ENCODE measurements around the gene TRMT11. TPM values are rescaled to one million over a fixed set of nuclear protein-coding genes. Genes with fewer than 3 reads are reported as not detected.
"Not testable (repeated sequence)": the region's sequence is repeated elsewhere in the genome, so short reads cannot be mapped to it uniquely, and the experiment has no call there.

TRMT11 gene
- total RNA-seq, 1 experiment from 2014 or later: 140 TPM

- no peaks in the 10 kb centered on the region for H3K27me3 ChIP-seq (ENCODE audit: low read length)
- 0 out of 2 replicates have a peak, but pooled peaks cover 4% of the 10 kb centered on the region for H3K79me2 ChIP-seq (ENCODE audit: low read length)
- no peak overlapping the region for H3K27ac ChIP-seq (ENCODE audit: low read length)
- H3K9ac ChIP-seq (ENCODE audit: low read length): no peak overlapping the region
- no peaks in the 10 kb centered on the region for H3K9me3 ChIP-seq (ENCODE audit: low read length)
- H3K9me2 ChIP-seq (replicated peaks; ENCODE audit: insufficient read depth, low read length): no peaks in the 10 kb centered on the region
- H3K4me2 ChIP-seq (ENCODE audit: low read depth, low read length, poor library complexity, severe bottlenecking): no peak overlapping the region
- no peak overlapping the region for H2AFZ ChIP-seq (ENCODE audit: low read length)
- DNase-seq: no peak
- H4K20me1 ChIP-seq (ENCODE audit: insufficient read depth, low read depth, low read length): no peaks in the 10 kb centered on the region
- H3K4me3 ChIP-seq (ENCODE audit: low read length): no peak overlapping the region
- H3K4me1 ChIP-seq (ENCODE audit: low read length): no peaks in the 10 kb centered on the region
- H3K36me3 ChIP-seq (ENCODE audit: insufficient read depth, low read length): peaks cover 26% of the 10 kb centered on the region
These were observed 70.1 kb downstream of the TRMT11 start for GRCh38 chr6:126056355-126057004.

- not testable (repeated sequence) for H2AFZ ChIP-seq (ENCODE audit: low read length); H3K9me2 ChIP-seq (replicated peaks; ENCODE audit: insufficient read depth, low read length); H3K27me3 ChIP-seq (ENCODE audit: low read length); H3K9me3 ChIP-seq (ENCODE audit: low read length); H3K4me3 ChIP-seq (ENCODE audit: low read length); DNase-seq; H3K4me2 ChIP-seq (ENCODE audit: low read depth, low read length, poor library complexity, severe bottlenecking); H3K27ac ChIP-seq (ENCODE audit: low read length); H3K4me1 ChIP-seq (ENCODE audit: low read length); H4K20me1 ChIP-seq (ENCODE audit: insufficient read depth, low read depth, low read length); H3K9ac ChIP-seq (ENCODE audit: low read length); H3K79me2 ChIP-seq (ENCODE audit: low read length)
- H3K36me3 ChIP-seq (ENCODE audit: insufficient read depth, low read length): peaks cover 19% of the 10 kb centered on the region; the same call in 1 of the 2 replicates
These were observed 71.7 kb downstream of the TRMT11 start for GRCh38 chr6:126058085-126058484.

- Histone ChIP-seq H4K20me1 (ENCODE audit: insufficient read depth, low read depth, low read length) (no peaks in the 10 kb centered on the region), H2AFZ (ENCODE audit: low read length) (no peak overlapping the region), H3K27me3 (ENCODE audit: low read length) (no peaks in the 10 kb centered on the region), H3K4me1 (ENCODE audit: low read length) (peaks cover 4% of the 10 kb centered on the region), H3K9ac (ENCODE audit: low read length) (no peak overlapping the region), H3K79me2 (ENCODE audit: low read length) (0 out of 2 replicates have a peak, but pooled peaks cover 4% of the 10 kb centered on the region), H3K9me2 (replicated peaks; ENCODE audit: insufficient read depth, low read length) (no peaks in the 10 kb centered on the region), H3K4me2 (ENCODE audit: low read depth, low read length, poor library complexity, severe bottlenecking) (no peak overlapping the region), H3K36me3 (ENCODE audit: insufficient read depth, low read length) (peaks cover 4% of the 10 kb centered on the region; the same call in 1 of the 2 replicates), H3K27ac (ENCODE audit: low read length) (no peak overlapping the region), H3K4me3 (ENCODE audit: low read length) (no peak overlapping the region), H3K9me3 (ENCODE audit: low read length) (no peaks in the 10 kb centered on the region)
- DNase-seq: no peak
These were observed 74.1 kb downstream of the TRMT11 start for GRCh38 chr6:126060400-126060799.

- Histone ChIP-seq H2AFZ (ENCODE audit: low read length) (no peak overlapping the region), H3K4me3 (ENCODE audit: low read length) (no peak overlapping the region), H3K27ac (ENCODE audit: low read length) (no peak overlapping the region), H3K9me3 (ENCODE audit: low read length) (no peaks in the 10 kb centered on the region), H3K9ac (ENCODE audit: low read length) (no peak overlapping the region), H3K36me3 (ENCODE audit: insufficient read depth, low read length) (peaks cover 8% of the 10 kb centered on the region; the same call in 1 of the 2 replicates), H3K27me3 (ENCODE audit: low read length) (no peaks in the 10 kb centered on the region), H3K4me1 (ENCODE audit: low read length) (peaks cover 4% of the 10 kb centered on the region), H3K9me2 (replicated peaks; ENCODE audit: insufficient read depth, low read length) (no peaks in the 10 kb centered on the region), H3K79me2 (ENCODE audit: low read length) (no peaks in the 10 kb centered on the region), H4K20me1 (ENCODE audit: insufficient read depth, low read depth, low read length) (no peaks in the 10 kb centered on the region), H3K4me2 (ENCODE audit: low read depth, low read length, poor library complexity, severe bottlenecking) (no peak overlapping the region)
- peak; percentile 46 for DNase-seq
These were observed 77.3 kb downstream of the TRMT11 start for GRCh38 chr6:126063512-126064146.

- peaks cover 4% of the 10 kb centered on the region for H3K4me1 ChIP-seq (ENCODE audit: low read length)
- H3K4me2 ChIP-seq (ENCODE audit: low read depth, low read length, poor library complexity, severe bottlenecking): no peak overlapping the region
- no peaks in the 10 kb centered on the region for H3K27me3 ChIP-seq (ENCODE audit: low read length)
- no peak overlapping the region for H3K9ac ChIP-seq (ENCODE audit: low read length)
- H3K27ac ChIP-seq (ENCODE audit: low read length): no peak overlapping the region
- H3K4me3 ChIP-seq (ENCODE audit: low read length): no peak overlapping the region
- no peaks in the 10 kb centered on the region for H4K20me1 ChIP-seq (ENCODE audit: insufficient read depth, low read depth, low read length)
- no peak overlapping the region for H2AFZ ChIP-seq (ENCODE audit: low read length)
- H3K9me3 ChIP-seq (ENCODE audit: low read length): no peaks in the 10 kb centered on the region
- no peaks in the 10 kb centered on the region for H3K79me2 ChIP-seq (ENCODE audit: low read length)
- H3K9me2 ChIP-seq (replicated peaks; ENCODE audit: insufficient read depth, low read length): no peaks in the 10 kb centered on the region
- H3K36me3 ChIP-seq (ENCODE audit: insufficient read depth, low read length): peaks cover 9% of the 10 kb centered on the region; the same call in 1 of the 2 replicates
- DNase-seq: no peak
These were observed 78.0 kb downstream of the TRMT11 start for GRCh38 chr6:126064257-126064747.

GRCh38 chr6:126064748-126065401 is 78.5 kb downstream of the TRMT11 start:
- H3K9me3 ChIP-seq (ENCODE audit: low read length): no peaks in the 10 kb centered on the region
- H3K36me3 ChIP-seq (ENCODE audit: insufficient read depth, low read length): peaks cover 6% of the 10 kb centered on the region; the same call in 1 of the 2 replicates
- H3K9ac ChIP-seq (ENCODE audit: low read length): no peak overlapping the region
- H3K4me2 ChIP-seq (ENCODE audit: low read depth, low read length, poor library complexity, severe bottlenecking): no peak overlapping the region
- H3K27me3 ChIP-seq (ENCODE audit: low read length): no peaks in the 10 kb centered on the region
- no peak for DNase-seq
- no peaks in the 10 kb centered on the region for H3K9me2 ChIP-seq (replicated peaks; ENCODE audit: insufficient read depth, low read length)
- no peak overlapping the region for H3K4me3 ChIP-seq (ENCODE audit: low read length)
- H3K4me1 ChIP-seq (ENCODE audit: low read length): peaks cover 4% of the 10 kb centered on the region
- H2AFZ ChIP-seq (ENCODE audit: low read length): no peak overlapping the region
- no peaks in the 10 kb centered on the region for H3K79me2 ChIP-seq (ENCODE audit: low read length)
- H3K27ac ChIP-seq (ENCODE audit: low read length): no peak overlapping the region
- H4K20me1 ChIP-seq (ENCODE audit: insufficient read depth, low read depth, low read length): no peaks in the 10 kb centered on the region

- no peak overlapping the region for H3K9ac ChIP-seq (ENCODE audit: low read length)
- H3K79me2 ChIP-seq (ENCODE audit: low read length): no peaks in the 10 kb centered on the region
- no peaks in the 10 kb centered on the region for H4K20me1 ChIP-seq (ENCODE audit: insufficient read depth, low read depth, low read length)
- H3K36me3 ChIP-seq (ENCODE audit: insufficient read depth, low read length): peaks cover 8% of the 10 kb centered on the region; the same call in 1 of the 2 replicates
- no peak overlapping the region for H3K4me2 ChIP-seq (ENCODE audit: low read depth, low read length, poor library complexity, severe bottlenecking)
- no peaks in the 10 kb centered on the region for H3K9me2 ChIP-seq (replicated peaks; ENCODE audit: insufficient read depth, low read length)
- H2AFZ ChIP-seq (ENCODE audit: low read length): no peak overlapping the region
- no peaks in the 10 kb centered on the region for H3K27me3 ChIP-seq (ENCODE audit: low read length)
- no peak for DNase-seq
- H3K9me3 ChIP-seq (ENCODE audit: low read length): no peaks in the 10 kb centered on the region
- peaks cover 4% of the 10 kb centered on the region for H3K4me1 ChIP-seq (ENCODE audit: low read length)
- no peak overlapping the region for H3K4me3 ChIP-seq (ENCODE audit: low read length)
- no peak overlapping the region for H3K27ac ChIP-seq (ENCODE audit: low read length)
These were observed 80.0 kb downstream of the TRMT11 start for GRCh38 chr6:126066053-126067048.

Data from Karpas-422 (cell line).